ENCODE data around the gene HEXIM2. TPM values are rescaled to one million over a fixed set of nuclear protein-coding genes. Genes with fewer than 3 reads are reported as not detected.

Gene HEXIM2
- total RNA-seq, 6 experiments from 2014 or later: 4.8 to 9.5 (median 6.2) TPM

- no peak overlapping the region for H3K4me3 Mint-ChIP-seq
- TF ChIP-seq, protein P1, sequence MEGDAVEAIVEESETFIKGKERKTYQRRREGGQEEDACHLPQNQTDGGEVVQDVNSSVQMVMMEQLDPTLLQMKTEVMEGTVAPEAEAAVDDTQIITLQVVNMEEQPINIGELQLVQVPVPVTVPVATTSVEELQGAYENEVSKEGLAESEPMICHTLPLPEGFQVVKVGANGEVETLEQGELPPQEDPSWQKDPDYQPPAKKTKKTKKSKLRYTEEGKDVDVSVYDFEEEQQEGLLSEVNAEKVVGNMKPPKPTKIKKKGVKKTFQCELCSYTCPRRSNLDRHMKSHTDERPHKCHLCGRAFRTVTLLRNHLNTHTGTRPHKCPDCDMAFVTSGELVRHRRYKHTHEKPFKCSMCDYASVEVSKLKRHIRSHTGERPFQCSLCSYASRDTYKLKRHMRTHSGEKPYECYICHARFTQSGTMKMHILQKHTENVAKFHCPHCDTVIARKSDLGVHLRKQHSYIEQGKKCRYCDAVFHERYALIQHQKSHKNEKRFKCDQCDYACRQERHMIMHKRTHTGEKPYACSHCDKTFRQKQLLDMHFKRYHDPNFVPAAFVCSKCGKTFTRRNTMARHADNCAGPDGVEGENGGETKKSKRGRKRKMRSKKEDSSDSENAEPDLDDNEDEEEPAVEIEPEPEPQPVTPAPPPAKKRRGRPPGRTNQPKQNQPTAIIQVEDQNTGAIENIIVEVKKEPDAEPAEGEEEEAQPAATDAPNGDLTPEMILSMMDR (IDR thresholded peaks at IDR 0.05): no peak
- peaks cover 1% of the 10 kb centered on the region; the same call in 1 of the 2 replicates for H3K27me3 Mint-ChIP-seq (ENCODE audit: insufficient read depth)
- H3K9me3 Mint-ChIP-seq: no peaks in the 10 kb centered on the region
- no peak for DNase-seq
- no peak overlapping the region for H3K27ac Mint-ChIP-seq
- peaks cover 13% of the 10 kb centered on the region; the same call in 1 of the 2 replicates for H3K4me1 Mint-ChIP-seq (ENCODE audit: low read depth)
- H3K36me3 Mint-ChIP-seq (ENCODE audit: low read depth): no peaks in the 10 kb centered on the region
These were observed 22.7 kb upstream of the HEXIM2 start for GRCh38 chr17:45138911-45139532.

DNA sequence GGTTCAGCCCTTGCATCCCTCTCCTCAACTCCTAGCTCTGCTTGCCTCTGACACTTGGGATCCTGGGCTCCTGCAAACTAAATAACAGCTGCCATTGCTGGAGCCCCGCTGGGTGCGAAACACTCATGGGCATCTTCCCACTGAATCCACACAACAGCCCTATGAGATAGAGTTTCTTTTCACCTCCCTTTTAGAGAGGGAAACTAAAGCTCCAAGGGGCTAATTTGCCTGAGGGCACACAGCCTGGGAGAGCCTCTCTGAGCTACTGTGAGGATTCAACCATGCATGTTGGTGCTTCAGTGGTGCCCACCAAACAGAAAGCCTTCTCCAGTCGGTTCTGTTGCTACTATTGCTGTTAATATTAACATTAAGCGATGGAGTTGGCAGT is 22.1 kb upstream of the HEXIM2 start:
- Mint-ChIP-seq H3K4me1 (ENCODE audit: low read depth) (0 out of 2 replicates have a peak, but pooled peaks cover 13% of the 10 kb centered on the region), H3K27ac (no peak overlapping the region), H3K4me3 (no peak overlapping the region), H3K27me3 (ENCODE audit: insufficient read depth) (peaks cover 1% of the 10 kb centered on the region; the same call in 1 of the 2 replicates), H3K9me3 (no peaks in the 10 kb centered on the region), H3K36me3 (ENCODE audit: low read depth) (no peaks in the 10 kb centered on the region)
- no peak for DNase-seq
- TF ChIP-seq, protein P1 (IDR thresholded peaks at IDR 0.05): no peak

DNA sequence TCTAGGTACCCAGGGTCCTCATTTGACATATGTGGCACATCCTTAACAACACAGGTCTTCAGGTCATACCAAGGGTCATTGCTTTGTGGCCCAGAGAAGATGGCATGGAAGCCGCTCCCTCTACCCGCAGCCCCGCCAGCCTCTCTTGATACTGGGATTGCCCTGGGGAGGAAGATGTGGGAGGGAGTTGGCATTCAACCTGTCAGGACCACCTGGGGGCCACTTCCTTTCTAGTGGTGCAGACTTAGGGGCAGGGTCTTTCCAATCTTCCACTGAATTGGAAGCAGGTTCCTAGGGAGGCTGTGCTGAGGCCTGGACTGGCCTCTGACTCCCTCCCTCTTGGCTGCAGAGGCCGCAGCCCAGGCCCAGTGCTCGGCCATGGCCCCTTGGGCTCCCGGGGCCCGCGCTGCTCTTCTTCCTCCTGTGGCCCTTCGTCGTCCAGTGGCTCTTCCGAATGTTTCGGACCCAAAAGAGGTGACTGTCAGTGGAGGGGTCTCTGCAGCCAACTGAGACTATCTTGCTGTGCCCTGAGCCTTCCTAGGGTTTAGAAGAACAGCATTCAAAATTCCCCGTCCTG is 18.5 kb upstream of the HEXIM2 start:
- peak overlapping the region; percentile 66; the same call in 1 of the 2 replicates for H3K4me3 Mint-ChIP-seq
- peak overlapping the region; percentile 78 for H3K27ac Mint-ChIP-seq
- peaks cover 1% of the 10 kb centered on the region for H3K9me3 Mint-ChIP-seq
- H3K4me1 Mint-ChIP-seq (ENCODE audit: low read depth): peaks cover 25% of the 10 kb centered on the region
- H3K36me3 Mint-ChIP-seq (ENCODE audit: low read depth): peaks cover 13% of the 10 kb centered on the region
- no peak for DNase-seq
- peaks cover 9% of the 10 kb centered on the region for H3K27me3 Mint-ChIP-seq (ENCODE audit: insufficient read depth)
- TF ChIP-seq, protein P1 (IDR thresholded peaks at IDR 0.05): no peak

GRCh38 chr17:45143767-45144198 is 17.9 kb upstream of the HEXIM2 start:
- Mint-ChIP-seq H3K27me3 (ENCODE audit: insufficient read depth) (peaks cover 13% of the 10 kb centered on the region), H3K4me3 (peak overlapping the region; percentile 66), H3K27ac (peak overlapping the region; percentile 78), H3K36me3 (ENCODE audit: low read depth) (peaks cover 13% of the 10 kb centered on the region), H3K4me1 (ENCODE audit: low read depth) (peaks cover 25% of the 10 kb centered on the region), H3K9me3 (peaks cover 5% of the 10 kb centered on the region)
- TF ChIP-seq, protein P1 (IDR thresholded peaks at IDR 0.05): no peak
- DNase-seq: peak; percentile 56

DNA sequence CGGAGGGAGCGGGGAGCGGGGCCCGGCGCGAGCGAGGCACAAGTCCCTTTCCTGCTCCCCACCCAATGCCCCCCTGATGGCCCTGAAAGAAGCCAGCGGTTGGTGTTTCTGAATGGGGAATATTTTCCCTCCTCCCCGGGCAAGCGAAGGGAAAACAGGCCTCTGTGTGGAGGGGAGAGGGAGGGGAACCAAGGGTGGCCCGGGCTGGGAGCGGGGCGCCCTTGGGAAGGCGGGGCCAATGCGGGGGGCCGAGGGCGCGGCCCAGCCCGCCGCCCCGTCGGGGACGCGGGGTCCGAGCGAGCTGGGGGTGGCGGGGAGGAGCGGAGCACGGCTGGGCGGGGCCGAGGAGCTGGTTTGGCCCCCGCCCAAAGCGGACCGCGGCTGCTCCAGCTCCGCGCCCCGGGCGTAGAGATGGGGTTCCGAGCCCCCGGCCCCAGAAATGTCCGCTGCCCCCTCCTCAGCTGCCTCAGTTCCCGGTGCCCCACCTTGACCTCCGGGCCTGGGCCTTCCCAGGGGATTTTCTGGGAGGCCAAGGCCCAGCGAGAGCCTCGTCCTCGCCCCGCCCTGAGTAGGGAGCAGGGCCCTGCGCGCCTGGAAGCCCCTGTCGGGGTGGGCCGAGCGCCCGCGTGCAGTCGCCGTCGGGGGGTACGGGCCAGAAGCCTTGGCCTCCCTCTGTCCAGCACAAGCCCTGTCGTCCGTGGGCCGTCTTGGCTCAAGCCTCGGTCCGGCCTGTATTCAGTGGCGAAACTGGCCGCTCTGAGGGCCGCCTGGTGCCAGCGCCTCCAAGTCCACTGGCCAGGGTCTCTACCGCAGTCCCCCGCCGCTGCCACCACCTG is 17.3 kb upstream of the HEXIM2 start:
- H3K4me3 Mint-ChIP-seq: peak overlapping the region; percentile 66
- peaks cover 25% of the 10 kb centered on the region for H3K4me1 Mint-ChIP-seq (ENCODE audit: low read depth)
- DNase-seq: no peak
- peaks cover 16% of the 10 kb centered on the region for H3K36me3 Mint-ChIP-seq (ENCODE audit: low read depth)
- peak overlapping the region; percentile 78 for H3K27ac Mint-ChIP-seq
- peaks cover 18% of the 10 kb centered on the region for H3K27me3 Mint-ChIP-seq (ENCODE audit: insufficient read depth)
- H3K9me3 Mint-ChIP-seq: peaks cover 5% of the 10 kb centered on the region
- TF ChIP-seq, protein P1 (IDR thresholded peaks at IDR 0.05): no peak

All from HFFc6 (cell line).